ENCODE data around the gene PBX4. TPM values are rescaled to one million over a fixed set of nuclear protein-coding genes. Genes with fewer than 3 reads are reported as not detected.

The PBX4 gene
- total RNA-seq, 1 experiment from 2014 or later, result 11.6 TPM

DNA sequence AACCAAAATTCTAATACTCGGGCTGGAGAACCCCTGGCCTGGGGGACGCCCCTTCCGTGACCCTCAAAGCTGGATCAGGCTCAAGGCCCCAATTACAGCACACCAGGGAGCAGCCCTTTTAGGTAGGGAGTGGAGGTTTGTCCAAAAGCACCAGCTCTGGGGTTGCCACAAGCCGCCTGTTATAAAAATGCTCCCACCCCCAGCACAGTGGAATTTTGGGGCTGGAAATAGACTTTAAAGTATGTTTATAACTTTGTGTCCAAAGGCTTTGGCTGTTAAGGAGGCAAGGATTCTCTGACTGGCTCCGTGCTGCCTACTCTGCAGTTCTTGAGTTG, 25.5 kb upstream of the PBX4 start (continued):
- TF ChIP-seq, protein P1, sequence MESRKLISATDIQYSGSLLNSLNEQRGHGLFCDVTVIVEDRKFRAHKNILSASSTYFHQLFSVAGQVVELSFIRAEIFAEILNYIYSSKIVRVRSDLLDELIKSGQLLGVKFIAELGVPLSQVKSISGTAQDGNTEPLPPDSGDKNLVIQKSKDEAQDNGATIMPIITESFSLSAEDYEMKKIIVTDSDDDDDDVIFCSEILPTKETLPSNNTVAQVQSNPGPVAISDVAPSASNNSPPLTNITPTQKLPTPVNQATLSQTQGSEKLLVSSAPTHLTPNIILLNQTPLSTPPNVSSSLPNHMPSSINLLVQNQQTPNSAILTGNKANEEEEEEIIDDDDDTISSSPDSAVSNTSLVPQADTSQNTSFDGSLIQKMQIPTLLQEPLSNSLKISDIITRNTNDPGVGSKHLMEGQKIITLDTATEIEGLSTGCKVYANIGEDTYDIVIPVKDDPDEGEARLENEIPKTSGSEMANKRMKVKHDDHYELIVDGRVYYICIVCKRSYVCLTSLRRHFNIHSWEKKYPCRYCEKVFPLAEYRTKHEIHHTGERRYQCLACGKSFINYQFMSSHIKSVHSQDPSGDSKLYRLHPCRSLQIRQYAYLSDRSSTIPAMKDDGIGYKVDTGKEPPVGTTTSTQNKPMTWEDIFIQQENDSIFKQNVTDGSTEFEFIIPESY (IDR thresholded peaks at IDR 0.05; ENCODE audit: extremely low read depth, insufficient replicate concordance, low read length), result no peak
- TF ChIP-seq YY1 (IDR thresholded peaks at IDR 0.05; ENCODE audit: extremely low read depth, insufficient replicate concordance, low read depth, low read length) (no peak), CEBPB (IDR thresholded peaks at IDR 0.05; ENCODE audit: low read depth) (no peak), SIN3A (IDR thresholded peaks at IDR 0.05; ENCODE audit: low read depth) (no peak), POLR2AphosphoS5 (IDR thresholded peaks at IDR 0.05; ENCODE audit: low read depth, low read length) (no peak)

DNA sequence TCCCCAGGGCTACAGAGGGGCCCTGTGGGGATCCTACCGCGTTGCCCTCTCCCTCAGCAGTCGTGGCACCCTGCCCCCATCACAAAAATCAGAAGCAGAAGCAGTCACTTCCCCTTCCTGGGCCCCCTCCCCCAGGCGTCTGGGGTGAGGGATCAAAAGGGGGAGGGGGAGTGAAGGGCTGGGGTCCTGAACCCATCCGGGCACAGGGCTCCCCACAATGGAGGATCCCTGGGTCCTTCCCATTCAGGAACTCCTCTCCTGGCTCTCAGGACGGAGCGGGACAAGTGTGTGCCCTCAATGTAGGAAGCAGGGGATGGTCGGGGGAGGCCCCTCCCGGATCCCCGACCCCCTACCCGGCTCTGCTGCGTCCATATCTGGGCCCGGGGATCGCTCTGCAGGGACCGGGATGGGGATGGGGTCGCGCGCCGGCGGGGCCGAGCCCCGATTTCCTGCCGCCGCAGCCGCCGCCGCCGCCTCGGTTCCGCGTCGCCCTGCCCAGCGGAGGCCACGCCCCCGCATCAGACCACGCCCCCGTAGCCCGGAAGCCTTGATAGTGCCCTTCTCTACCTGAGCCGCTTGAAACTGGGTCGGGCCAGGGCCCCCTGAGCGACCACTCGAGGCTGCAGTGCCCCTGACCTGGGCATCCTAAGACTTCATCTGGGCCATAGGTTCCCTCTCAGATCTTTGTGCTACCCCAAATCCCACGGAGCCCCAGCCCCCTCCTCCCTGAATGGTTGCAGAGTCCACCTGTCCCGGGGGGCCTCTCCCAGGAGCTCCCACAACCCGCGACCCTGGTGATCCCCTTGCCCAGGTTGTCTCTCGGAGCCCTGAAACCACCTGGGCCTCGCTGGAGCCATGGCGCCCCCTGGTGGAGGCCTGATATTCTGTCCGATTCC, 24.9 kb upstream of the PBX4 start, which contains the start of gene GMIP:
Gene GMIP, minus strand, starts transcription at position 500 of the 896 bp plus-strand sequence. Its CDS starts 128 bp downstream, at position 372.
- peaks cover 11 to 22% of the 10 kb centered on the region in 2 experiments; a peak in 3 of 4 replicates for H3K36me3 ChIP-seq (ENCODE audit: control insufficient read depth in 1 of 2, insufficient read depth in 2 of 2, low read length in 2 of 2)
- peak within 1 kb of the TSS; percentile 99 for H3K4me2 ChIP-seq (ENCODE audit: low read length)
- DNase-seq (ENCODE audit: low read depth, low spot score) (peak; percentile 36), ATAC-seq (peak; percentile 90)
- RAD21 ChIA-PET (ENCODE audit: low non-redundant PET in 1 of 2, low total read pairs in 2 of 2, uncharacterized antibody in 2 of 2, unreplicated experiment in 2 of 2), result interaction anchor here in 1 of 2 experiments (0.9 kb wide), 1 partner anchor 65 kb away, joined by 3 read pairs; no protein-coding TSS in a partner anchor
- H3K9me2 ChIP-seq (ENCODE audit: insufficient read depth), result no peaks in the 10 kb centered on the region
- peak within 1 kb of the TSS; percentile 85 to 94 for H3K4me3 ChIP-seq (replicated peaks in 1 of 2; ENCODE audit: low read depth in 1 of 2, low read length in 2 of 2)
- POLR2A ChIA-PET, result no interaction called here
- peaks cover 0 to 14% of the 10 kb centered on the region in 2 experiments; a peak in 2 of 4 replicates for H3K4me1 ChIP-seq (ENCODE audit: control insufficient read depth in 1 of 2, insufficient read depth in 2 of 2, low read length in 2 of 2)
- peak within 1 kb of the TSS; percentile 75 for H3K27ac ChIP-seq (ENCODE audit: low read depth, low read length)
- TF ChIP-seq SIN3A (IDR thresholded peaks at IDR 0.05; ENCODE audit: low read depth), result no peak
- peak; percentile 64; the same call in 1 of the 2 replicates for TF ChIP-seq EGR1 (IDR thresholded peaks at IDR 0.05; ENCODE audit: low read depth)
- TF ChIP-seq ZNF274 (IDR thresholded peaks at IDR 0.05; ENCODE audit: low read depth, low read length), result no peak
- no peak for TF ChIP-seq CEBPB (IDR thresholded peaks at IDR 0.05; ENCODE audit: low read depth)
- TF ChIP-seq RAD21 (IDR thresholded peaks at IDR 0.05; ENCODE audit: low read depth), result peak; percentile 88
- TF ChIP-seq POLR2AphosphoS5 (IDR thresholded peaks at IDR 0.05; ENCODE audit: low read depth, low read length), result peak; percentile 76
- TF ChIP-seq, protein P2, sequence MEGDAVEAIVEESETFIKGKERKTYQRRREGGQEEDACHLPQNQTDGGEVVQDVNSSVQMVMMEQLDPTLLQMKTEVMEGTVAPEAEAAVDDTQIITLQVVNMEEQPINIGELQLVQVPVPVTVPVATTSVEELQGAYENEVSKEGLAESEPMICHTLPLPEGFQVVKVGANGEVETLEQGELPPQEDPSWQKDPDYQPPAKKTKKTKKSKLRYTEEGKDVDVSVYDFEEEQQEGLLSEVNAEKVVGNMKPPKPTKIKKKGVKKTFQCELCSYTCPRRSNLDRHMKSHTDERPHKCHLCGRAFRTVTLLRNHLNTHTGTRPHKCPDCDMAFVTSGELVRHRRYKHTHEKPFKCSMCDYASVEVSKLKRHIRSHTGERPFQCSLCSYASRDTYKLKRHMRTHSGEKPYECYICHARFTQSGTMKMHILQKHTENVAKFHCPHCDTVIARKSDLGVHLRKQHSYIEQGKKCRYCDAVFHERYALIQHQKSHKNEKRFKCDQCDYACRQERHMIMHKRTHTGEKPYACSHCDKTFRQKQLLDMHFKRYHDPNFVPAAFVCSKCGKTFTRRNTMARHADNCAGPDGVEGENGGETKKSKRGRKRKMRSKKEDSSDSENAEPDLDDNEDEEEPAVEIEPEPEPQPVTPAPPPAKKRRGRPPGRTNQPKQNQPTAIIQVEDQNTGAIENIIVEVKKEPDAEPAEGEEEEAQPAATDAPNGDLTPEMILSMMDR (IDR thresholded peaks at IDR 0.05 in 2 of 3, conservative IDR thresholded peaks at IDR 0.05 in 1 of 3; ENCODE audit: borderline replicate concordance in 1 of 3, insufficient read depth in 1 of 3, low read depth in 2 of 3, low read length in 2 of 3), result peak; percentile 80 to 93 (median 84)
- TF ChIP-seq CBX3 (IDR thresholded peaks at IDR 0.05; ENCODE audit: low read depth), result no peak
- peak; percentile 42 for TF ChIP-seq POLR2A (IDR thresholded peaks at IDR 0.05; ENCODE audit: borderline replicate concordance, extremely low read depth, insufficient read depth, insufficient read length)
- TF ChIP-seq MAX (IDR thresholded peaks at IDR 0.05), result no peak
- no peaks in the 10 kb centered on the region for H4K20me1 ChIP-seq (ENCODE audit: insufficient read depth)
- no peak within 1 kb of the TSS for H2AFZ ChIP-seq (ENCODE audit: low read depth, low read length, poor library complexity, severe bottlenecking)
- BruUV-seq (replicated peaks), result no TSS peak
- H3K9ac ChIP-seq (ENCODE audit: low read length), result peak within 1 kb of the TSS; percentile 83
- intact Hi-C loops (cut with micrococcal nuclease), result loop anchor here (1.0 kb wide), 1 partner anchor 111 kb away; no protein-coding TSS in a partner anchor
- CTCF ChIA-PET, result interaction anchor here (0.7 to 1.7 kb wide), 3 partner anchors 89 to 127 kb away, joined by 3 to 21 read pairs (median 4); partner anchors contain the start of gene NDUFA13
- no peaks in the 10 kb centered on the region for H3K9me3 ChIP-seq (ENCODE audit: control insufficient read depth in 1 of 2, insufficient read depth in 1 of 2, low read depth in 1 of 2, low read length in 2 of 2)
- H3K27me3 ChIP-seq (ENCODE audit: insufficient read depth, low read length), result no peaks in the 10 kb centered on the region
- no peaks in the 10 kb centered on the region for H3K79me2 ChIP-seq (ENCODE audit: insufficient read depth, low read length)
